Astrocyte (in vitro differentiated cells and primary cell): ENCODE measurements around the gene PIH1D1. TPM values are rescaled to one million over a fixed set of nuclear protein-coding genes. Genes with fewer than 3 reads are reported as not detected.

Experiments used
- DNase-seq: peaks from one replicate; pipeline ENCODE4 v3.0.0-alpha.2; 2010; ENCODE audit warnings: low read depth
- FAIRE-seq: peaks from 2 replicates; lab custom pipeline; 2011; peaks lifted over from hg19 to GRCh38; lab: Jason Lieb, UNC
- H2AFZ ChIP-seq: 2 replicates; pipeline ENCODE4 v1.6.0; 2012; ENCODE audit warnings: low read depth, low read length, inconsistent platforms
- H3K27ac ChIP-seq: 2 replicates; pipeline ENCODE4 v1.5.1; 2011; ENCODE audit warnings: low read depth, low read length, inconsistent platforms
- H3K27me3 ChIP-seq: 2 replicates; pipeline ENCODE4 v1.6.0; 2011; ENCODE audit warnings: low read length, inconsistent platforms; ENCODE audit not compliant: insufficient read depth
- H3K36me3 ChIP-seq: 2 replicates; pipeline ENCODE4 v1.5.1; 2011; ENCODE audit warnings: low read length, inconsistent platforms; ENCODE audit not compliant: insufficient read depth
- H3K4me1 ChIP-seq: 2 replicates; pipeline ENCODE4 v1.5.1; 2011; ENCODE audit warnings: low read length, inconsistent platforms; ENCODE audit not compliant: insufficient read depth
- H3K4me2 ChIP-seq: 2 replicates; pipeline ENCODE4 v1.6.0; 2012; ENCODE audit warnings: low read length, inconsistent platforms
- H3K4me3 ChIP-seq: 2 replicates; pipeline ENCODE4 v1.5.1; 2011; ENCODE audit warnings: low read depth, mild to moderate bottlenecking, low read length, inconsistent platforms; ENCODE audit not compliant: insufficient read depth
- H3K79me2 ChIP-seq: 2 replicates; pipeline ENCODE4 v1.6.0; 2012; ENCODE audit warnings: mild to moderate bottlenecking, low read length, inconsistent platforms; ENCODE audit not compliant: insufficient read depth
- H3K9ac ChIP-seq: 2 replicates; pipeline ENCODE4 v1.6.0; 2012; ENCODE audit warnings: mild to moderate bottlenecking, low read length, inconsistent platforms
- H3K9me3 ChIP-seq: 2 replicates; pipeline ENCODE4 v1.5.1; 2012; ENCODE audit warnings: low read depth, mild to moderate bottlenecking, low read length, inconsistent platforms; ENCODE audit not compliant: insufficient read depth
- H4K20me1 ChIP-seq: 2 replicates; pipeline ENCODE4 v1.6.0; 2012; ENCODE audit warnings: low read length, inconsistent platforms; ENCODE audit not compliant: insufficient read depth
- H3K27ac Mint-ChIP-seq: one replicate; pipeline ENCODE4 v1.8.0; 2021; ENCODE audit warnings: mild to moderate bottlenecking, mixed read lengths; ENCODE audit not compliant: unreplicated experiment
- H3K27me3 Mint-ChIP-seq: one replicate; pipeline ENCODE4 v1.8.0; 2021; ENCODE audit warnings: low read depth, mixed read lengths; ENCODE audit not compliant: unreplicated experiment
- H3K36me3 Mint-ChIP-seq: one replicate; pipeline ENCODE4 v1.8.0; 2021; ENCODE audit warnings: low read depth, mixed read lengths; ENCODE audit not compliant: unreplicated experiment
- H3K4me1 Mint-ChIP-seq: one replicate; pipeline ENCODE4 v1.8.0; 2021; ENCODE audit warnings: low read depth, mixed read lengths; ENCODE audit not compliant: unreplicated experiment
- H3K4me3 Mint-ChIP-seq: one replicate; pipeline ENCODE4 v1.8.0; 2021; ENCODE audit warnings: mild to moderate bottlenecking, moderate library complexity, mixed read lengths; ENCODE audit not compliant: unreplicated experiment
- H3K9me3 Mint-ChIP-seq: one replicate; pipeline ENCODE4 v1.8.0; 2021; ENCODE audit warnings: mild to moderate bottlenecking, mixed read lengths; ENCODE audit not compliant: unreplicated experiment
- EZH2 ChIP-seq: IDR thresholded peaks from 2 replicates; pipeline ENCODE4 v1.6.1; 2012; ENCODE audit warnings: mild to moderate bottlenecking, low read length, inconsistent platforms; ENCODE audit not compliant: insufficient read depth
- total RNA-seq: library from RNA; stranded (reverse); gene quantifications from 2 replicates; pipeline ENCODE4 v1.2.1, GENCODE V29; 2021
- TF ChIP-seq, protein P1 (sequence below): IDR thresholded peaks from 2 replicates; pipeline ENCODE4 v1.5.1; 2011; ENCODE audit warnings: low read depth, mild to moderate bottlenecking, inconsistent platforms, low read length, moderate library complexity; ENCODE audit not compliant: insufficient read depth

PIH1D1 gene
- total RNA-seq, 1 donor from 2014 or later, result 61.3 TPM

DNA sequence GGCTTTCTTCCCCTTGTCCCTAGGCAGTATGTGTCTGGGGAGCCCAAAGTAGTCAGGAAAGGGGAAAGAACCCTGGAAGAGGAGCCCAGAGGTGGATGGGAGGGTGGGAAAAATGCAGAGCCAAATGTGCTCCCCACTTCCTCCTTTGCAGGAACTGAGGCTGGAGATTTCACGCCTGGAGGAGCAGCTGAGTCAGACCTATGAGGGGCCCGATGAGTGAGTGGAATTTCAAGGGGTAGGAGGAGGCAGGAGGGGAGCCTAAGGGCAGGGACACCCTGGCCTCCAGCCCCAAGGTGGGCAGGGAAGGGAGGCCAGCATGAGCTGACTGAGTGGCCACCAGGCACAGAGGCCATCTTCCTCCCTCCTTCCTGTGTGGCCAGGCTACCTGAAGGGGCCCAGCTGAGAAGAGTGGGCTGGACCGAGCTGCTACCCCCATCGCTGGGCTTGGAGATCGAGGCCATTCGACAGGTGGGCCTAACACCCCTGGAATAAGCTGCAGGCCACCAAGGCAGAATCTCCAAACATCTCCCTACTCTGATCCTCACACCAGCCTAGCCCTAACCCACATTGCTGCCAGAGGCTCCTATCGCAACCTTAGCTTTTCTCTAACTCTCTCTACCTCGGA lies 42.7 kb downstream of the PIH1D1 start:
- no peak for FAIRE-seq
- Mint-ChIP-seq H3K9me3 (no peaks in the 10 kb centered on the region), H3K36me3 (peaks cover 4% of the 10 kb centered on the region), H3K4me1 (peaks cover under 1% of the 10 kb centered on the region), H3K27ac (no peak overlapping the region), H3K27me3 (peaks cover 41% of the 10 kb centered on the region), H3K4me3 (peak overlapping the region; percentile 45)
- no peaks in the 10 kb centered on the region for H3K36me3 ChIP-seq
- no peak overlapping the region for H3K4me2 ChIP-seq
- no peaks in the 10 kb centered on the region for H3K27me3 ChIP-seq
- no peak for DNase-seq
- no peak overlapping the region for H3K4me3 ChIP-seq
- no peaks in the 10 kb centered on the region for H3K4me1 ChIP-seq
- H3K9me3 ChIP-seq, result no peaks in the 10 kb centered on the region
- no peaks in the 10 kb centered on the region for H3K79me2 ChIP-seq
- peak overlapping the region; percentile 41 for H2AFZ ChIP-seq
- H3K27ac ChIP-seq, result no peak overlapping the region
- no peak for TF ChIP-seq EZH2
- TF ChIP-seq, protein P1, sequence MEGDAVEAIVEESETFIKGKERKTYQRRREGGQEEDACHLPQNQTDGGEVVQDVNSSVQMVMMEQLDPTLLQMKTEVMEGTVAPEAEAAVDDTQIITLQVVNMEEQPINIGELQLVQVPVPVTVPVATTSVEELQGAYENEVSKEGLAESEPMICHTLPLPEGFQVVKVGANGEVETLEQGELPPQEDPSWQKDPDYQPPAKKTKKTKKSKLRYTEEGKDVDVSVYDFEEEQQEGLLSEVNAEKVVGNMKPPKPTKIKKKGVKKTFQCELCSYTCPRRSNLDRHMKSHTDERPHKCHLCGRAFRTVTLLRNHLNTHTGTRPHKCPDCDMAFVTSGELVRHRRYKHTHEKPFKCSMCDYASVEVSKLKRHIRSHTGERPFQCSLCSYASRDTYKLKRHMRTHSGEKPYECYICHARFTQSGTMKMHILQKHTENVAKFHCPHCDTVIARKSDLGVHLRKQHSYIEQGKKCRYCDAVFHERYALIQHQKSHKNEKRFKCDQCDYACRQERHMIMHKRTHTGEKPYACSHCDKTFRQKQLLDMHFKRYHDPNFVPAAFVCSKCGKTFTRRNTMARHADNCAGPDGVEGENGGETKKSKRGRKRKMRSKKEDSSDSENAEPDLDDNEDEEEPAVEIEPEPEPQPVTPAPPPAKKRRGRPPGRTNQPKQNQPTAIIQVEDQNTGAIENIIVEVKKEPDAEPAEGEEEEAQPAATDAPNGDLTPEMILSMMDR, result no peak
- H3K9ac ChIP-seq, result no peak overlapping the region
- no peaks in the 10 kb centered on the region for H4K20me1 ChIP-seq

GRCh38 chr19:49407482-49408015 lies 44.1 kb downstream of the PIH1D1 start:
- Mint-ChIP-seq H3K4me3 (no peak overlapping the region), H3K27me3 (peaks cover 33% of the 10 kb centered on the region)
- FAIRE-seq, result no peak

More at GRCh38 chr19:49407482-49408015, 44.1 kb downstream of the PIH1D1 start:
- no peak for DNase-seq
- Mint-ChIP-seq H3K27ac (no peak overlapping the region), H3K4me1 (peaks cover 7% of the 10 kb centered on the region), H3K9me3 (no peaks in the 10 kb centered on the region), H3K36me3 (peaks cover 4% of the 10 kb centered on the region)
- Histone ChIP-seq H3K9me3 (no peaks in the 10 kb centered on the region), H3K27ac (no peak overlapping the region), H3K9ac (no peak overlapping the region), H3K79me2 (no peaks in the 10 kb centered on the region), H3K36me3 (no peaks in the 10 kb centered on the region), H3K27me3 (no peaks in the 10 kb centered on the region), H3K4me2 (no peak overlapping the region), H3K4me3 (no peak overlapping the region), H4K20me1 (no peaks in the 10 kb centered on the region), H3K4me1 (no peaks in the 10 kb centered on the region), H2AFZ (no peak overlapping the region)
- TF ChIP-seq, protein P1, result no peak
- no peak for TF ChIP-seq EZH2
